ENCODE results near the gene HECW1.
"Not testable (repeated sequence)": the region's sequence is repeated elsewhere in the genome, so short reads cannot be mapped to it uniquely, and the experiment has no call there.

HECW1 gene

GRCh38 chr7:43112459-43112940 is at the start of gene HECW1:
TSS of gene HECW1 (plus strand) at chr7:43112647. CDS start at chr7:43243906, 131,259 bp downstream.
- no peak for DNase-seq (ENCODE audit: low read depth)

DNA sequence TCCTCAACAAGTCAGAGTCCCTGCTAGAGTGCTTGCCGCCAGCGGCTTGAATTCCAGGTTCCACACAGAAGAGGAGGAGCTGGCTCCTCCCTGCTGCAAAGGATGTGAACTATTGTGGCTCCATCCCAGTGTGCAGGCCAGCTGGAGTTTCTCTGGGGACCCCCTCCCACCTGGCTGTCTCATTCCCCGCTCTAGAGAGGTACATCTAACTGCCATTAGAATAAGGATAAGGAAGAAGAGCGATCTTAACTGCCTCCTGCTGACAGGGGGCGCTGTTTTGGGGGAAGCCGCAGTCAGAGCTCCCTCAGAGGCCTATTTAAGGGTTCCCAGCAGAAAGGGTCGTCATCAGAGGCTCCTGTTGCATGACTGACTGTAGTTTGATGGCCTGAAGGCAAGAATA is 40.8 kb upstream of the HECW1 start:
- DNase-seq (ENCODE audit: low read depth), result peak; percentile 0

DNA sequence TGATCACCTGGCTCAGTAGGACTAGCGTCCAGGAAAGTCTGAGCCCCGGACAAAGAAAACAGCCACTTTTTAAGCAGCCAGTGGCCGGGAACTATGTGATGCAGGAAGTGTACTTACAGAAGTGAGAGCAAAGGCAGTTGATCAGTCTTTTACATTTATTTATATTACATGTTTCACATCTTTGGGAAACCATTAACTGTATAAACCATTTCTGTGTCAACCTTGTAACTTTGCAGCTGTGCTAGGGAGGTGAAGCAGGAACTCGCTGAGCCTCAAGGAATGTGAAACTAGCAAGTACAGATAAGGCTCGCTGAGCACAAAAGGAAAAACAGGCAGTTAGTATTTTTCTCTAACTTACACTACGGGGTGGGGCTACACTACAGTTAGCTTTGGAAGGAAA is 39.9 kb upstream of the HECW1 start:
- peak; percentile 25 for DNase-seq (ENCODE audit: low read depth)

DNA sequence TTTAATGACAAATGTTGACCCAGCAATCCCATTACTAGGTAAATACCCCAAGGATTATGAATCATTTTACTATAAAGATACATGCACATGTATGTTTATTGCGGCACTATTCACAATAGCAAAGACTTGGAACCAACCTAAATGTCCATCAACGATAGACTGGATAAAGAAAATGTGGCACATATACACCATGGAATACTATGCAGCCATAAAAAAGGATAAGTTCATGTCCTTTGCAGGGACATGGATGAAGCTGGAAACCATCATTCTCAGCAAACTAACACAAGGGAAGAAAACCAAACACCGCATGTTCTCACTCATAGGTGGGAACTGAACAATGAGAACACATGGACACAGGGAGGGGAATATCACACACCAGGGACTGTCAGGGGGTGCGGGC is 38.6 kb upstream of the HECW1 start:
- DNase-seq (ENCODE audit: low read depth), result not testable (repeated sequence)

DNA sequence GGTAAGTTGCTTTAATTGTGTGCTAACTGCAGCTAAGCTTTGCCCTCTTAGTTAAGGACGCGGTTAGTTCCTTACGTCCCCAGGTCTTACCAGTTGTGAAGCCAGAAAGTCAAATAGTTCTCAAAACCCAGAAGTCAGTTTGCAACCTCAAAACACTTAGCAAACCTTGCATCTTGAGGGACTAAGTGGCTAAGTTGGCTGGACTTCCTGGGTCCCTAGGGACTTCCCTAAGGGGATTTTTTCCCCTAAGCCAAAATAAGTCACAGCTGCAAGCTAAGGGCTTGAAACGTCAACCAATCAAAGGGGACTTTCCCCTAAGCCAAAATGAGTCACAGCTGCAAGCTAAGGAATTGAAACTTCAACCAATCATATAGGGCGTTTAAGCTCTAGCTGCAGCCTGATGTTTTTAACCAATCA is 36.2 kb upstream of the HECW1 start:
- DNase-seq (ENCODE audit: low read depth), result peak; percentile 15

- DNase-seq (ENCODE audit: low read depth), result no peak
Observed at GRCh38 chr7:43076606-43077005, 35.8 kb upstream of the HECW1 start.

GRCh38 chr7:43077285-43077684 is 35.2 kb upstream of the HECW1 start:
- DNase-seq (ENCODE audit: low read depth), result no peak

DNA sequence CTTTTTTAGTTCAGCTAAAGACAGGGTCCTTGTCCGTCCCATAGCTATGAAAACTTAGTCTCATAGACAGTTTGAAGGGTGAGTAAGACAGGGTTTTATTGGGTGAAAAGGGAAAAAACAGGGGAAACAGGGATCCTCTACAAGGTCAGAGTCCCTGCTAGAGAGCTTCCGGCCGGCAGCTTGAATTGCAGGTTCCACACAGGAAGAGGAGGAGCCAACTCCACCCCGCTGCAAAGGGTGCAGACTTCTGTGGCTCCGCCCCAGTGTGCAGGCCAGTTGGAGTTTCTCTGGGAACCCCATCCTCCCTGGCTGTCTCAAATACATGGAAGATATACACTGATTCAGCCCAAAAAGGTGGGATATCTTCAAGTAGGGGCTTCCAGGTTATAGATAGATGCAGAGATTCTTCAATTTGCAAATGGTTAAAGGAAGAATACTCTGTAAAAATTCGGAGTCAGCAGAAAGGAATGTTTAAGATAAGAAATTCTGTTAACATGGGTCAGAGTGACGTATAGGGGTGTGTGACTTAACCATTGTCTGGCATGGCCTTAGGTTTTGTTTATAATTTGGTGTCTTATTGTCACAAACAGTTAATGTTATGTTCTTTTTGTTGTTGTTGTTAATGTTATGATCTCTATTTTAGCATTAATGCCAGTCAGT is 34.6 kb upstream of the HECW1 start:
- peak; percentile 29 for DNase-seq (ENCODE audit: low read depth)

DNA sequence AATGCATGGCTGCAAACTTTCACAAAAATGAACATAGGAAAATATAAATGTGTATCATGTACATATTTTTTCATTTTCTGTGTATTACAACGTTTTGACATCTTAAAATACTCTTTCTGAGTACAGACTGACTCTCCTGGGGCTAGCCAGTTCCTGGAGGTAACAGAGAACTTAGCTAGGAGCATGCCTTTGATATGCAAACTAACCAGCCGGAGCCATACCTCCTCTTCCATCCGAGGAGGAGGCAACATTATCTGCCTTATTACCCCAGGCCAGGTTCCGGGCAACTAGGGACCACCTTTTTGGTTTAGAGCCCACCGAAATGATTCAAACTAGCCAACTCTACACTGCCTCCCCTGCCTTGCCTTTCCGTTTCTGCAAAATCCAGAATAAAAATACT is 33.7 kb upstream of the HECW1 start:
- DNase-seq (ENCODE audit: low read depth), result no peak

DNA sequence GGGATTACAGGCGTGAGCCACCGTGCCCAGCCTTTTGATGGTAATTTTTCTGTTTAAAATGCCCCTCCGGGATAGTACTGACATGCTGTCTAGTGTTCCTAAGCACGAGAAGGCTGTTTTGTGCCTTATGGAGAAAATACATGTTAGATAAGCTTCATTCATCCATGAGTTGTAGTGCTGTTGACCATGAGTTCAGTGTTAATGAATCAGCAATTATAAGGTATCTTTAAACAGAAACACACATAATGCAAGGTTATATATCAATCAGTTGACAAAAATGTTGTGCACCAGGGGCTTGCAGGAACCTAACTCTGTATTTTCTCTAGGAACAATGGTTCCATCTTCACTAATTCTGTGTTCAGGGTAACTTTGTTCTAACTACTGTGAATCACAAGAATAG is 30.8 kb upstream of the HECW1 start:
- no peak for DNase-seq (ENCODE audit: low read depth)

- DNase-seq (ENCODE audit: low read depth), result peak; percentile 14
Observed at GRCh38 chr7:43083106-43083505, 29.3 kb upstream of the HECW1 start.

GRCh38 chr7:43085017-43085416 is 27.4 kb upstream of the HECW1 start:
- no peak for DNase-seq (ENCODE audit: low read depth)

GRCh38 chr7:43085992-43086391 is 26.5 kb upstream of the HECW1 start:
- DNase-seq (ENCODE audit: low read depth), result no peak

GRCh38 chr7:43092819-43093218 is 19.6 kb upstream of the HECW1 start:
- no peak for DNase-seq (ENCODE audit: low read depth)

GRCh38 chr7:43096875-43097274 is 15.6 kb upstream of the HECW1 start:
- DNase-seq (ENCODE audit: low read depth), result no peak

- DNase-seq (ENCODE audit: low read depth), result no peak
Observed at GRCh38 chr7:43099750-43100149, 12.7 kb upstream of the HECW1 start.

- no peak for DNase-seq (ENCODE audit: low read depth)
Observed at GRCh38 chr7:43104874-43105520, 7.5 kb upstream of the HECW1 start.

GRCh38 chr7:43105521-43106120 is 6.8 kb upstream of the HECW1 start:
- peak; percentile 21 for DNase-seq (ENCODE audit: low read depth)

DNA sequence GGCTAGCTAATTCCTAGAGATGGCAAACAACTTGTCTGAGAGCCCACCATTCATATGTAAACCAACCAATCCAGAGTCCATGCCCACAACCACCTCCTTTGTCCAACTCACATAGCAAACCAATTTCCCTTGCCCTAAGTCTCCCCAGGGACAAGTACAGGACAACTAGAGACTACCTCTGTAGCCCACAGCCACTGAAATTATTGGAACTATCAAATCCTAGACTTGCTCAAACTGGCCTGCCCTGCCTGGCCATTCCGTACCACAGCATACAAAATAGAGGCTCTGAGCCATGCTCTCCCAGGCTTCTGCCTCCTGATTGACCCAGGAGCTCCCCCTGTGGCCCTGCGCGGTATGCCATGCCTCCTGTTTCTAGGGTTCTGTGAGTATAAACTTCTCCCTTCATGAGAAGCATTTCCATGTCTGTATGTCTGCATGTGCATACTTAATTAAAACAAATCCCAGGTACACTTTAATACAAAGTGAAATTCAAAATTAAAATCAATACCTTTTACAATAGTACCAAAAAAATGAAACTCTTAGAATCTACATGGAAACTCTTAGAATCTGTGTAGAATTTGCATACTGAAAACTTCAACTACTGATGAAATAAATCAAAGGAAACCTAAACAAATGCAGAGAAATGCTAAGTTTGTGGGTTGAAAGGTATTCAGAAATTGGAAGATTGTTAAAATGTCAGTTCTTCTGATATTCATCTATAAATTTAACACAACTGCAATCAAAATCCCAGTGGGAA is 4.0 kb upstream of the HECW1 start:
- peak; percentile 55 for DNase-seq (ENCODE audit: low read depth)

- DNase-seq (ENCODE audit: low read depth), result no peak
Observed at GRCh38 chr7:43110791-43111535, 1.5 kb upstream of the HECW1 start.

GRCh38 chr7:43111630-43112458 is 603 bp upstream of the HECW1 start:
- DNase-seq (ENCODE audit: low read depth), result no peak
